GM12864 (cell line): ENCODE measurements around the gene PLAAT2.

Source experiments
- DNase-seq: peaks from one replicate; pipeline ENCODE4 v3.0.0-alpha.2; 2011; ENCODE audit warnings: low read depth
- H3K4me3 ChIP-seq: 2 replicates; pipeline ENCODE4 v1.5.1; 2011; ENCODE audit warnings: mild to moderate bottlenecking, low read depth, low read length, control low read depth
- CTCF ChIP-seq: IDR thresholded peaks from 2 replicates; pipeline ENCODE4 v1.5.1; 2011; ENCODE audit warnings: low read depth, mild to moderate bottlenecking, moderate library complexity, low read length, control low read depth, inconsistent platforms; ENCODE audit errors: missing control alignments

Gene PLAAT2

GRCh38 chr11:63560506-63561180 lies 2.5 kb downstream of the PLAAT2 start:
- H3K4me3 ChIP-seq: no peak overlapping the region
- TF ChIP-seq CTCF: no peak
- no peak for DNase-seq

DNA sequence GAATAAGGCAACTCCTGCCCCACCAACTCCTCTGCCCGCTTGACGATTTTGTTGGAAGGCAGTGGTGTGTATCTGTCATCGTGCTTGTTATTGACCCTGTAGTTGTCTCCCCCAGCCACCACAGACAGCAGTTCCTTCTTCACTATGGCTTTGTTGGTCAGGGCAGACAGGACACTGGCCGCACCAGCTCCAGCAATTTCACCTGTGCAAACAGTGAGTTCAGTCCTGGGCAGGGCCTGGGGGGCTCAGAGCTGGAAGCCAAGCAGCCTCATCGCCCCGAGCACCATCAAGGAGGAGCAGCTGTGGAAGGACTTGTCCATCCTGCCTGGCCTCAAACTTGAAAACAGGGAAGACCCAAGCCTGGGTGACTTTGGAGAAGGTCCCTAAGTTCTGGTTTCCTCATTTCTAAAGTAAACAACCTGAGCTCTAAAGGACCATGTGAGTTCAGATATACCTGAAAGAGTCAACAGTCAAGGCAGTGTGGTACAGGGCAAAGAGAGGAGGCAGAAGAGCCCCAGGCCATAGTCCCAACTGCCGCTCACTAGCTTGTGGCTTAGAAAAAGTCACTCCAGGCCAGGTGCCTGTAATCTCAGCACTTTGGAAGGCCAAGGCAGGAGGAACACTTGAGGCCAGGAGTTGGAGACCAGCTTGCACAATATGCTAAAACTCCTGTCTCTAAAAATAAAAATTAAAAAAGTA lies 4.6 kb downstream of the PLAAT2 start:
- no peak overlapping the region for H3K4me3 ChIP-seq
- no peak for DNase-seq
- TF ChIP-seq CTCF: no peak

GRCh38 chr11:63557570-63557969 lies 5.6 kb downstream of the PLAAT2 start:
- no peak for TF ChIP-seq CTCF
- no peak overlapping the region for H3K4me3 ChIP-seq
- no peak for DNase-seq

- no peak overlapping the region for H3K4me3 ChIP-seq
- TF ChIP-seq CTCF: no peak
- DNase-seq: no peak
Measured at GRCh38 chr11:63556404-63557013, 6.7 kb downstream of the PLAAT2 start.

DNA sequence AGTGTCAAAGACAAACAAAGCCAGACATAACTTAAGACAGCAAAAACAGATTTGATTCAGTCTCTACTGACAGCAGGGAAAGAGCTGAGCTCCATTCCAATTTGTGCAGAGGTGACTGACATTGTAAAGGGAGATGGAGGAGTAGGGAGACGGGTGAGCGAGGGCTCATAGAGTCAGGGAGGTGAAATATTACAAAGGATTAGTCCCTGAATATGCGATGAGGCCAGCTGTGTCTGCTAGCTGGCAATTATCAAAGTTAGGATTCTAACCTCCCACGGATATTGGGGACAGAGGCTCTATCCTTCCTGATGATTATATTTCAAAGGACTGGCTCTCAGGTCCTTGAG lies 8.3 kb downstream of the PLAAT2 start:
- no peak overlapping the region for H3K4me3 ChIP-seq
- DNase-seq: no peak
- no peak for TF ChIP-seq CTCF

DNA sequence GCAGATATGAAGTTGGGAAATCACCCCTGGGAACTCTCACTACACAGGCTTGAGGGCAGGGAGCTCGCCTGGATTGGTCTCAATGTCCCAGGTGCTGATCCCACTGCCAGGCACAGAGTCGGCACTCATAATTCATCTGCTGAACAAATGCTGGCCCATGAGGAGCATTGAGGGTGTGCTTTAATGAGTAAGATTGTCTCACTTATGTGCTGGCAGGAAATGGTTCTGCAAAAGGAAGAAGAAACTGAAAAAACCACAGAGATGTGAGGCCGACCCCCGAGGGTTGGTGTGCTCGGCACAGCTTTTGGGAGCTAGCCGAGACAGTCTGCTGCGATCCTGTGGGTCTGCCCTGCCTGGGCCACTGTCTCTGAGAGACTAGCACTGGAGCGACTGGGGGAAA lies 9.4 kb downstream of the PLAAT2 start:
- H3K4me3 ChIP-seq: no peak overlapping the region
- no peak for TF ChIP-seq CTCF
- peak; percentile 64 for DNase-seq

DNA sequence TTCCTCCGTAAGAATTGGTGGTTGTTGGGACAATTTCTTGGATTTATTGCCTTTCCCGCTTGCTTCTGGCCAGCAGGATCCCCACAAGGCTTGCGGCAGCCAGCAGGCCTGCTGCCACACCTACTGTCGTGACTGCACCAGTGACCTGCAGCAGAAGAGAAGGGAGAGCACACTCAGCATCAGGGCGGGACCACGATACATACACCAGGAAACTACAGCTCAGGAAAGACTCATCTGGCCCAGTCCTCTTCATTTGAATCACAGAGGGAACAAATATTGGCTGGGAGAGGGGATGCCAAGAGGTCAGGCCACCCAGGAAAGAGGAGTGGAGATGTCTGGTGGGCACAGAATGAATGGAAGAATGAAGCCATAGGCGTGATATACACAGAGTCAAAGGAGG lies 10.3 kb downstream of the PLAAT2 start:
- no peak for DNase-seq
- no peak overlapping the region for H3K4me3 ChIP-seq
- TF ChIP-seq CTCF: no peak
